Choroid plexus epithelial cell (primary cell): ENCODE measurements around the gene CYTH2.
"Not testable (repeated sequence)": the region's sequence is repeated elsewhere in the genome, so short reads cannot be mapped to it uniquely, and the experiment has no call there.

Source experiments
- DNase-seq: peaks from one replicate; pipeline ENCODE4 v3.0.0-alpha.2; 2010; ENCODE audit warnings: low read depth
- H3K4me3 ChIP-seq: 2 replicates; pipeline ENCODE4 v1.5.1; 2011; ENCODE audit warnings: low read depth, mild to moderate bottlenecking, control low read depth, low read length, moderate library complexity
- CTCF ChIP-seq: conservative IDR thresholded peaks from 2 replicates; pipeline ENCODE4 v1.5.1; 2011; ENCODE audit warnings: low read depth, mild to moderate bottlenecking, control low read depth, inconsistent platforms, low read length, moderate library complexity

CYTH2 gene

GRCh38 chr19:48487544-48487943 is 18.4 kb downstream of the CYTH2 start:
- TF ChIP-seq CTCF = no peak
- no peak overlapping the region for H3K4me3 ChIP-seq
- DNase-seq = no peak

GRCh38 chr19:48487948-48488347 is 18.8 kb downstream of the CYTH2 start:
- TF ChIP-seq CTCF = no peak
- H3K4me3 ChIP-seq = no peak overlapping the region
- DNase-seq = no peak

GRCh38 chr19:48488478-48488877 is 19.3 kb downstream of the CYTH2 start:
- DNase-seq, H3K4me3 ChIP-seq: not testable (repeated sequence)

GRCh38 chr19:48489608-48490216 is 20.5 kb downstream of the CYTH2 start:
- H3K4me3 ChIP-seq = no peak overlapping the region
- peak; percentile 58 for DNase-seq
- TF ChIP-seq CTCF = peak; percentile 97

- no peak for TF ChIP-seq CTCF
- no peak overlapping the region for H3K4me3 ChIP-seq
- DNase-seq = peak; percentile 41
Observed at GRCh38 chr19:48490981-48491792, 22.0 kb downstream of the CYTH2 start.

- DNase-seq = no peak
- TF ChIP-seq CTCF = no peak
- H3K4me3 ChIP-seq = no peak overlapping the region
Observed at GRCh38 chr19:48491793-48492123, 22.6 kb downstream of the CYTH2 start.

- peak overlapping the region; percentile 74 for H3K4me3 ChIP-seq
- no peak for TF ChIP-seq CTCF
Observed at GRCh38 chr19:48492925-48493717, 24.0 kb downstream of the CYTH2 start.

More at GRCh38 chr19:48492925-48493717, 24.0 kb downstream of the CYTH2 start:
- DNase-seq = peak; percentile 99
